Measurements from ENCODE around the gene EXOC7. TPM values are rescaled to one million over a fixed set of nuclear protein-coding genes. Genes with fewer than 3 reads are reported as not detected.

EXOC7 gene
- total RNA-seq, 4 donors from 2014 or later: 88.0 to 143 (median 105) TPM

GRCh38 chr17:76074390-76075363, 28.9 kb downstream of the EXOC7 start, which contains the start of gene GALR2:
GALR2 (plus strand) TSS chr17:76074781; CDS start chr17:76074884, 103 bp downstream.
- Histone ChIP-seq H3K27me3 (peaks cover 63% of the 10 kb centered on the region), H3K4me1 (peaks cover 32 to 58% (median 45%) of the 10 kb centered on the region in 4 donors), H3K9me3 (no peaks in the 10 kb centered on the region), H3K4me3 (peak within 1 kb of the TSS in 3 of 4 donors; percentile 2 to 27 (median 13)), H3K27ac (peak within 1 kb of the TSS in 1 of 4 donors; percentile 58), H3K36me3 (no peaks in the 10 kb centered on the region)
- in situ Hi-C loops (cut with MboI; ENCODE audit: low pct_ligation_motif_present in 1 of 4, low pct_unique_long_range_greater_than_20kb in 1 of 4, low sequenced_read_pairs in 3 of 4) (no loop called here), intact Hi-C loops (cut with DNase I; ENCODE audit: low total_unique reads) (loop anchor here (10.0 kb wide), 1 partner anchor 60 kb away; no protein-coding TSS in a partner anchor)
- TF ChIP-seq POLR2A (IDR thresholded peaks at IDR 0.05) (no peak), EP300 (IDR thresholded peaks at IDR 0.05; ENCODE audit: low read depth) (no peak), CTCF (IDR thresholded peaks at IDR 0.05) (no peak)
- WGBS, 2 donors (ENCODE audit: low coverage in 1 of 2): 10% methylated on average over 58 of the region's 92 CpGs; no CpG with 5 or more reads in 1 of the 2 donors
- no peak for DNase-seq

- intact Hi-C loops (cut with DNase I; ENCODE audit: low total_unique reads) (loop anchor here (10.0 kb wide), 1 partner anchor 58 kb away; no protein-coding TSS in a partner anchor), in situ Hi-C loops (cut with MboI; ENCODE audit: low pct_ligation_motif_present in 1 of 4, low pct_unique_long_range_greater_than_20kb in 1 of 4, low sequenced_read_pairs in 3 of 4) (no loop called here)
- Histone ChIP-seq H3K4me3 (peak within 1 kb of the TSS; percentile 74 to 88 (median 78)), H3K27ac (peak within 1 kb of the TSS; percentile 75 to 85 (median 82)), H3K4me1 (peaks cover 32 to 62% (median 45%) of the 10 kb centered on the region in 4 donors), H3K36me3 (peaks cover 0 to 7% (median under 1%) of the 10 kb centered on the region in 4 donors), H3K9me3 (no peaks in the 10 kb centered on the region), H3K27me3 (peaks cover 39% of the 10 kb centered on the region)
- WGBS, 2 donors (ENCODE audit: low coverage in 1 of 2): 1 to 7% methylated on average over 3 to 54 of the region's 57 CpGs
- peak; percentile 93 for DNase-seq
- TF ChIP-seq POLR2A (IDR thresholded peaks at IDR 0.05) (peak; percentile 77), POLR2AphosphoS5 (IDR thresholded peaks at IDR 0.05) (peak; percentile 65 to 86 (median 80)), EP300 (IDR thresholded peaks at IDR 0.05; ENCODE audit: low read depth) (no peak), CTCF (IDR thresholded peaks at IDR 0.05) (no peak)
Measured at GRCh38 chr17:76072148-76072858, 31.3 kb downstream of the EXOC7 start, which contains the start of gene SRP68. SRP68 (minus strand) TSS chr17:76072517; CDS start chr17:76072491, 26 bp downstream.

- DNase-seq: no peak
- Histone ChIP-seq H3K4me1 (peaks cover 32 to 56% (median 39%) of the 10 kb centered on the region in 4 donors), H3K27me3 (peaks cover 33% of the 10 kb centered on the region), H3K36me3 (peaks cover 0 to 12% (median 4%) of the 10 kb centered on the region in 4 donors), H3K9me3 (no peaks in the 10 kb centered on the region), H3K4me3 (peak overlapping the region; percentile 74 to 88 (median 78)), H3K27ac (peak overlapping the region; percentile 75 to 85 (median 82))
- 4 to 5% methylated on average over 8 to 15 of the region's 15 CpGs for WGBS, 2 donors (ENCODE audit: low coverage in 1 of 2)
- in situ Hi-C loops (cut with MboI; ENCODE audit: low pct_ligation_motif_present in 1 of 4, low pct_unique_long_range_greater_than_20kb in 1 of 4, low sequenced_read_pairs in 3 of 4): no loop called here
- TF ChIP-seq EP300 (IDR thresholded peaks at IDR 0.05; ENCODE audit: low read depth): no peak
- no peak for TF ChIP-seq POLR2AphosphoS5 (IDR thresholded peaks at IDR 0.05)
- no peak for TF ChIP-seq CTCF (IDR thresholded peaks at IDR 0.05)
- no peak for TF ChIP-seq POLR2A (IDR thresholded peaks at IDR 0.05)
- intact Hi-C loops (cut with DNase I; ENCODE audit: low total_unique reads): loop anchor here (10.0 kb wide), 1 partner anchor 57 kb away; no protein-coding TSS in a partner anchor
Measured at GRCh38 chr17:76071531-76072147, 31.9 kb downstream of the EXOC7 start.
